Esophagus muscularis mucosa (tissue), 4 donors: Measurements from ENCODE around the gene LGALS12. TPM values are rescaled to one million over a fixed set of nuclear protein-coding genes. Genes with fewer than 3 reads are reported as not detected.

Experiments used
- DNase-seq: peaks from one replicate; pipeline ENCODE4 v3.0.0-alpha.2; 2017; ENCODE audit errors: extremely low spot score
- H3K27ac ChIP-seq, 4 donors: fragments of 200-600 bp; sonication (generic); replicated peaks in 1 of 4; 1 replicate in 3 of 4; 2 replicates in 1 of 4; pipeline ENCODE4 v1.5.1; 2016 to 2019; ENCODE audit warnings: mild to moderate bottlenecking in 1 of 4
- H3K27me3 ChIP-seq, 4 donors: fragments of 200-600 bp; sonication (generic); one replicate each; pipeline versions ENCODE4 v1.5.1 to v1.6.0; 2016 to 2019
- H3K36me3 ChIP-seq, 4 donors: fragments of 200-600 bp; sonication (generic); one replicate each; pipeline ENCODE4 v1.5.1; 2016 to 2019
- H3K4me1 ChIP-seq, 4 donors: fragments of 200-600 bp; sonication (generic); one replicate each; pipeline ENCODE4 v1.5.1; 2016 to 2019
- H3K4me3 ChIP-seq, 4 donors: fragments of 200-600 bp; sonication (generic); 1 replicate in 2 of 4; 2 replicates in 2 of 4; pipeline ENCODE4 v1.5.1; 2016 to 2019; ENCODE audit warnings: mild to moderate bottlenecking in 4 of 4, moderate library complexity in 1 of 4
- H3K9me3 ChIP-seq, 4 donors: fragments of 200-600 bp; sonication (generic); 1 replicate in 3 of 4; 2 replicates in 1 of 4; pipeline ENCODE4 v1.5.1; 2016 to 2019
- CTCF ChIP-seq, 3 experiments: fragments of 200-600 bp in 2 of 3; fragments of 450-650 bp in 1 of 3; sonication (generic) in 2 of 3; IDR thresholded peaks; one replicate each; pipeline ENCODE4 v1.5.1; 2017 to 2019; ENCODE audit warnings: antibody characterized with exemption in 3 of 3, mild to moderate bottlenecking in 2 of 3, moderate library complexity in 1 of 3
- EP300 ChIP-seq: sonication (generic); formaldehyde crosslinking; IDR thresholded peaks from one replicate; pipeline ENCODE4 v1.6.1; 2017; ENCODE audit warnings: antibody characterized with exemption
- POLR2A ChIP-seq: fragments of 450-650 bp; IDR thresholded peaks from one replicate; pipeline ENCODE4 v1.6.1; 2017; ENCODE audit warnings: antibody characterized with exemption, moderate library complexity, mild to moderate bottlenecking, low read depth
- POLR2AphosphoS5 ChIP-seq, 2 donors: sonication (generic); formaldehyde crosslinking; IDR thresholded peaks; one replicate each; pipeline ENCODE4 v1.6.1; 2017; ENCODE audit warnings: antibody characterized with exemption in 2 of 2
- WGBS: methylation state at CpG from one replicate; pipeline ENCODE4 v1.1.5; 2018; 5-methylcytosine and 5-hydroxymethylcytosine counted together
- intact Hi-C: fragments of 100-400 bp; cut with DNase I; formaldehyde crosslinking; loops from one replicate; pipeline ENCODE4 v1.15.1; 2023
- total RNA-seq, 4 donors: library from RNA; depleted of rRNA; stranded (reverse); fragments of >200 nt; gene quantifications; one replicate each; pipeline versions ENCODE4 v1.1.0 to v1.2.1, GENCODE V29; 2016

Gene LGALS12
- total RNA-seq, 4 donors from 2014 or later, result not detected

GRCh38 chr11:63507511-63507910, 1.6 kb downstream of the LGALS12 start:
- intact Hi-C loops, result no loop called here
- WGBS, result 83% methylated on average over 2 of the region's 2 CpGs
- Histone ChIP-seq H3K27me3 (no peaks in the 10 kb centered on the region), H3K36me3 (no peaks in the 10 kb centered on the region), H3K9me3 (no peaks in the 10 kb centered on the region), H3K27ac (no peak overlapping the region), H3K4me3 (no peak overlapping the region), H3K4me1 (peaks cover 17 to 34% (median 18%) of the 10 kb centered on the region in 4 donors)
- TF ChIP-seq POLR2A (no peak), CTCF (IDR thresholded peaks at IDR 0.05) (no peak), POLR2AphosphoS5 (IDR thresholded peaks at IDR 0.05) (no peak), EP300 (no peak)
- DNase-seq, result no peak

GRCh38 chr11:63508009-63508408, 2.1 kb downstream of the LGALS12 start:
- H3K36me3 ChIP-seq, result no peaks in the 10 kb centered on the region
- no peaks in the 10 kb centered on the region for H3K9me3 ChIP-seq
- 72% methylated on average over 3 of the region's 3 CpGs for WGBS
- H3K27me3 ChIP-seq, result no peaks in the 10 kb centered on the region
- TF ChIP-seq CTCF (IDR thresholded peaks at IDR 0.05) (peak; percentile 21 to 32 (median 26)), POLR2AphosphoS5 (IDR thresholded peaks at IDR 0.05) (no peak)
- intact Hi-C loops, result no loop called here
- no peak overlapping the region for H3K4me3 ChIP-seq
- peaks cover 17 to 34% (median 18%) of the 10 kb centered on the region in 4 donors for H3K4me1 ChIP-seq
- no peak for DNase-seq
- no peak overlapping the region for H3K27ac ChIP-seq

- Histone ChIP-seq H3K4me3 (no peak overlapping the region), H3K27ac (no peak overlapping the region), H3K9me3 (no peaks in the 10 kb centered on the region), H3K4me1 (peaks cover 17 to 34% (median 18%) of the 10 kb centered on the region in 4 donors), H3K27me3 (no peaks in the 10 kb centered on the region), H3K36me3 (no peaks in the 10 kb centered on the region)
- no peak for TF ChIP-seq CTCF (IDR thresholded peaks at IDR 0.05)
- TF ChIP-seq EP300, result no peak
- TF ChIP-seq POLR2AphosphoS5 (IDR thresholded peaks at IDR 0.05), result no peak
- TF ChIP-seq POLR2A, result no peak
- no peak for DNase-seq
- WGBS, result 80% methylated on average over 11 of the region's 12 CpGs
- intact Hi-C loops, result no loop called here
Measured at GRCh38 chr11:63508745-63509144, 2.9 kb downstream of the LGALS12 start.

GRCh38 chr11:63510360-63511047, 4.6 kb downstream of the LGALS12 start:
- Histone ChIP-seq H3K27ac (no peak overlapping the region), H3K27me3 (no peaks in the 10 kb centered on the region), H3K36me3 (no peaks in the 10 kb centered on the region), H3K9me3 (no peaks in the 10 kb centered on the region), H3K4me3 (no peak overlapping the region), H3K4me1 (peaks cover 9 to 21% (median 11%) of the 10 kb centered on the region in 4 donors)
- WGBS, result 74% methylated on average over 3 of the region's 7 CpGs
- intact Hi-C loops, result no loop called here
- no peak for DNase-seq
- TF ChIP-seq EP300 (no peak), CTCF (IDR thresholded peaks at IDR 0.05) (no peak), POLR2AphosphoS5 (IDR thresholded peaks at IDR 0.05) (no peak), POLR2A (no peak)
